WTC11 (cell line): ENCODE data around the gene HPCAL1.

ENCODE experiments used
- ATF3 ChIP-seq: sonication (generic); formaldehyde crosslinking; conservative IDR thresholded peaks from 2 replicates; pipeline ENCODE4 v1.8.1; 2022; ENCODE audit warnings: mild to moderate bottlenecking, missing genetic modification reagents
- CTCF ChIP-seq: fragments of 200-600 bp; IDR thresholded peaks from 2 replicates; pipeline ENCODE4 v1.8.0; 2022; ENCODE audit warnings: antibody characterized with exemption
- ETV6 ChIP-seq: sonication (generic); formaldehyde crosslinking; IDR thresholded peaks from 2 replicates; pipeline ENCODE4 v1.8.1; 2022; ENCODE audit warnings: mild to moderate bottlenecking, missing genetic modification reagents
- HMGXB4 ChIP-seq: sonication (generic); formaldehyde crosslinking; IDR thresholded peaks from 2 replicates; pipeline ENCODE4 v1.8.1; 2023; ENCODE audit warnings: mild to moderate bottlenecking, moderate library complexity, missing genetic modification reagents
- MAX ChIP-seq: sonication (generic); formaldehyde crosslinking; IDR thresholded peaks from 2 replicates; pipeline ENCODE4 v1.8.0; 2022; ENCODE audit warnings: mild to moderate bottlenecking, missing genetic modification reagents
- NR3C1 ChIP-seq: sonication (generic); formaldehyde crosslinking; conservative IDR thresholded peaks from 2 replicates; pipeline ENCODE4 v1.8.1; 2023; ENCODE audit warnings: low read depth, mild to moderate bottlenecking, missing genetic modification reagents
- PRDM15 ChIP-seq: sonication (generic); formaldehyde crosslinking; IDR thresholded peaks from 2 replicates; pipeline ENCODE4 v1.8.0; 2022; ENCODE audit warnings: missing genetic modification reagents
- PREB ChIP-seq: sonication (generic); formaldehyde crosslinking; IDR thresholded peaks from 2 replicates; pipeline ENCODE4 v1.8.1; 2022; ENCODE audit warnings: mild to moderate bottlenecking, missing genetic modification reagents, moderate library complexity, borderline replicate concordance
- RELA ChIP-seq: sonication (generic); formaldehyde crosslinking; IDR thresholded peaks from 2 replicates; pipeline ENCODE4 v1.8.1; 2022; ENCODE audit warnings: missing genetic modification reagents, mild to moderate bottlenecking, borderline replicate concordance
- SMAD3 ChIP-seq: sonication (generic); formaldehyde crosslinking; IDR thresholded peaks from 2 replicates; pipeline ENCODE4 v1.8.0; 2022; ENCODE audit warnings: missing genetic modification reagents, mild to moderate bottlenecking, borderline replicate concordance
- SP1 ChIP-seq: sonication (generic); formaldehyde crosslinking; conservative IDR thresholded peaks from 2 replicates; pipeline ENCODE4 v1.8.1; 2022; ENCODE audit warnings: missing genetic modification reagents
- TCF7 ChIP-seq: sonication (generic); formaldehyde crosslinking; IDR thresholded peaks from 2 replicates; pipeline ENCODE4 v1.8.0; 2022; ENCODE audit warnings: mild to moderate bottlenecking, low read depth, missing genetic modification reagents, moderate library complexity
- TEAD4 ChIP-seq: sonication (generic); formaldehyde crosslinking; IDR thresholded peaks from 2 replicates; pipeline ENCODE4 v1.8.0; 2022; ENCODE audit warnings: mild to moderate bottlenecking, missing genetic modification reagents
- ZBTB21 ChIP-seq: sonication (generic); formaldehyde crosslinking; IDR thresholded peaks from 2 replicates; pipeline ENCODE4 v1.8.1; 2023; ENCODE audit warnings: mild to moderate bottlenecking, missing genetic modification reagents, borderline replicate concordance

GRCh38 chr2:10264506-10265328 lies 38.0 kb upstream of the HPCAL1 start:
- no peak for TF ChIP-seq CTCF
- no peak for TF ChIP-seq SP1 (CRISPR knock-in tag)
- TF ChIP-seq ATF3 = no peak
- no peak for TF ChIP-seq HMGXB4 (CRISPR knock-in tag)
- no peak for TF ChIP-seq SMAD3 (CRISPR knock-in tag)
- TF ChIP-seq RELA (CRISPR knock-in tag) = no peak
- TF ChIP-seq PREB = no peak
- no peak for TF ChIP-seq PRDM15
- TF ChIP-seq TEAD4 (CRISPR knock-in tag) = no peak
- TF ChIP-seq TCF7 (CRISPR knock-in tag) = no peak
- no peak for TF ChIP-seq MAX (CRISPR knock-in tag)
- no peak for TF ChIP-seq ETV6 (CRISPR knock-in tag)
- TF ChIP-seq NR3C1 (CRISPR knock-in tag) = no peak
- no peak for TF ChIP-seq ZBTB21
